Adipocyte (in vitro differentiated cells): ENCODE measurements around the gene OBSCN.

ENCODE experiments used
- DNase-seq: peaks from one replicate; pipeline ENCODE4 v3.0.0-alpha.2; 2015; ENCODE audit warnings: low read depth
- H3K27me3 ChIP-seq: replicated peaks from 2 replicates; pipeline ENCODE4 v1.7.0; 2013; ENCODE audit warnings: mild to moderate bottlenecking, low read length, moderate library complexity; ENCODE audit not compliant: control insufficient read depth, insufficient read depth
- H3K36me3 ChIP-seq: 2 replicates; pipeline ENCODE4 v1.7.0; 2013; ENCODE audit warnings: low read length, mild to moderate bottlenecking, moderate library complexity; ENCODE audit not compliant: control insufficient read depth, insufficient read depth, severe bottlenecking
- H3K4me1 ChIP-seq: 2 replicates; pipeline ENCODE4 v1.7.0; 2013; ENCODE audit warnings: mild to moderate bottlenecking, low read length, moderate library complexity; ENCODE audit not compliant: control insufficient read depth, insufficient read depth
- H3K4me3 ChIP-seq: 2 replicates; pipeline ENCODE4 v1.7.0; 2013; ENCODE audit warnings: mild to moderate bottlenecking, low read length, moderate library complexity
- H3K9ac ChIP-seq: 2 replicates; pipeline ENCODE4 v1.7.0; 2013; ENCODE audit warnings: mild to moderate bottlenecking, low read length, moderate library complexity
- H3K9me3 ChIP-seq: 2 replicates; pipeline ENCODE4 v1.7.0; 2013; ENCODE audit warnings: mild to moderate bottlenecking, low read length, moderate library complexity; ENCODE audit not compliant: control insufficient read depth

Gene OBSCN

DNA sequence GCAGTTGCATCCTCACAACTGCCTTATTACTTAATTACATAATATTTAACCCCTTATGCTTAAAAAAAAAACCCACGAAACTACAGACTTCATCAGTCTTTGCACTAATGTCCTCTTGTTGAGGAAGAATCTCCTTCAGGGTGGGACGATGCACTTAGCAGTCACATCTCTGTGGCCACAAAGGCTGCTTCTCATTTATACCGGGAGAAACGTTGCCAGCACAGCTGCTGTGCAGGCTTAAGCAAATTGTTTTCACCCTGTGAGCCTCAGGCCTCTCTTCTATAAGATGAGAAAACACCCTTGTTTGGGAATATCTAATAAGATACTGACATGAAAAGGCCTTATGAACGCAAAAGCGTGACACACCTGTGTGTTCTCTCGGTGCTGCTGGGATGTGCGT lies 2.9 kb upstream of the OBSCN start:
- Histone ChIP-seq H3K9me3 (peaks cover 3% of the 10 kb centered on the region), H3K4me3 (no peak overlapping the region), H3K27me3 (peaks cover 4% of the 10 kb centered on the region), H3K4me1 (no peaks in the 10 kb centered on the region), H3K9ac (no peak overlapping the region), H3K36me3 (no peaks in the 10 kb centered on the region)
- no peak for DNase-seq

DNA sequence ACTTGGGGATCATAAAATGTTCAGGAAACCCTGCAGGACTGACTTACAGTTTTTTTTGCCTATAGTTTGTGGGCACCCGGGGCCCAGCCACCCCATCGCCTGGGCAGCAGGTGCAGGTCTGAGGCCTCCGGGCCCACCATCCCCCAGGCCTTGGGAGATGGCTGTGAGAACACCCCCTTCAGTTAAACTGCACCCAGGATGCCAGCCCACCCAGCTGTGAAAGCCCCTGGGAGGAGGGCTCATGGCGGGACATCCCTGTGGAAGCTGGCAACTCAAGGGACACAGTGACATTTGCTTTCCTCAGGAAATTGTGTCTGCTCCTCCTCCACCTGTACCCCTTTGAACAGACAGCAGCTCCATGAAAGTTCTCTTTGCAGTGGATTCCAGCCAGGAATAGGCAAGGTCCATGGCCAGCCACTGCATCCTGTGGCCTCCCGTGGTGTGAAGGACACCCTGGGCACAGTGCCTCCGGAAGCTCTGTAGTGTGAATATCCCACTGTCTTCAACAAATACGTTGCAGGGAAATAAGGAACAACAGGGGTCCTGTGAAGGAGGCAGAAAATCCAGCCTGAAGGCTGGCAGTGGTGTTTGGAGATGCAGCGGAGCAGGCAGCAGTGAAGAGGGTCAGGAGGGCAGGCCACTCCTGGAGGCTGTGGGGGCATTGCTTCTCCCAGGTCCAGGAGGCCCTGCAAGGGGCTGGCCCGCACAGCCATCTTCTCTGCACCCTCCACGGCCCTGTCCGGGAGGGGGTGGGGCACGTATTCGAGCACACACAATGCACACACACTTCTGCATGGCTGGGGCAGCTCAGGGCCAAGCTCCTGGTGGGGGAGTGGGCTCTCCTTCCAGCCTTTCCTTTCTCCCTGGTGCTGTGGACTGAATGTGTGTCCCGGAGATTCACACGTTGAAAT lies 2.1 kb upstream of the OBSCN start:
- Histone ChIP-seq H3K36me3 (no peaks in the 10 kb centered on the region), H3K4me1 (no peaks in the 10 kb centered on the region), H3K9ac (no peak overlapping the region), H3K9me3 (no peaks in the 10 kb centered on the region), H3K4me3 (no peak overlapping the region), H3K27me3 (peaks cover 12% of the 10 kb centered on the region)
- no peak for DNase-seq

DNA sequence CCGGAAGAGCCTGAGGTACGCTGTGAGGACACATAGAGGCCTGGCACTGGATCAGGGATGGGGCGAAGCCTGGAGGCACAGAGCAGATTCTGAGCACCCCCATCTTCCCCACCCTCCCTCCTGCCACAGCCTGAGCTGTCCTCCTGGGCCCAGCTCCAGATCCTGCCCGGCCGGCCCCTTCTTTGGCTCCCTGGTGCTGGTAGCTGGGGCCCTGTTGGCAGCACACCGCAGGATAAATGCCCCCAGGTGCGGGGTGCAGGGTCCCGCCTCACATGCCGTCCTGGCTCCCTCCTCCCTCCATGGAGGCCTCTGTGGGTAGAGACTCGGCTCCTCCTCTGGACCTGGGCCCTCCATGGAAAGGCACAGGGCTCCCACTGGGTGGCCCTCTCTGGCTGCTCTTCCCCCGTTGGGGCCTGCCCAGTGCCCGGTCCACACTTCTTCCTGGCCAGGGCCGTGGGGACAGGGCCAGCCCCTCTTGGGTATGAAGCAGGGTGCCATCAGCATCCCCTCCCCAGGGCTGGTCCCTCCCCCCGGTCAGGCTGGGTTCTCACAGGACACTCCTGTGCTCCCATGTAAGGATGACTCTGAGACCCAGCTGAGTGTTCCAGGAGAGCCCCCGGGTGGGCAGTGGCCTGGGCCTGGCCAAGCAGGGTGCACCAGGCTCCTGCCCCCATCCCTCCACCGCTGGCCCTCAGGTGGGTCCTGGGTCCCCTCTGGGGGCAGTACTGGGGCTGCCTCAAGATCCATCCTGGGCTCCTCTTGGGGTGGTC lies 1.1 kb upstream of the OBSCN start:
- Histone ChIP-seq H3K4me1 (no peaks in the 10 kb centered on the region), H3K9me3 (no peaks in the 10 kb centered on the region), H3K27me3 (peaks cover 21% of the 10 kb centered on the region), H3K9ac (no peak overlapping the region), H3K4me3 (no peak overlapping the region), H3K36me3 (no peaks in the 10 kb centered on the region)
- DNase-seq, result no peak

DNA sequence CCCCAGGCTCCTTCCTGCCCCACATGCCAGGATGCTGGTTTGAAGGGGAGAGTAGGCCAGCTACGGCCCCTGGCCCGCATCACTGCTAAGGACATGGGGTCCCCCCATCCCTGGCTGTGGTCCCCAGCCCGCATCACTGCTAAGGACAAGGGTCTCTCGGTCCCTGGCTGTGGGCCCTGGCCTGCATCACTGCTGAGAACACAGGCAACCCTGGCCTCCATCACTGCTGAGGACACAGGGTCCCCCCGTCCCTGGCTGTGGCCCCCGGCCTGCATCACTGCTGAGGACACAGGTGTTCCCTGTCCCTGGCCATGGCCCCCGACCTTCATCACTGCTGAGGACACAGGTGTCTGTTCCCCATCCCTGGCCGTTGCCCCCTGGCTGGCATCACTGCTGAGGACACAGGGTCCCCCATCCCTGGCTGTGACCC lies 448 bp upstream of the OBSCN start:
- peaks cover 21% of the 10 kb centered on the region for H3K27me3 ChIP-seq
- DNase-seq, result no peak
- H3K36me3 ChIP-seq, result no peaks in the 10 kb centered on the region
- H3K4me1 ChIP-seq, result no peaks in the 10 kb centered on the region
- no peak overlapping the region for H3K9ac ChIP-seq
- H3K9me3 ChIP-seq, result no peaks in the 10 kb centered on the region
- no peak overlapping the region for H3K4me3 ChIP-seq

DNA sequence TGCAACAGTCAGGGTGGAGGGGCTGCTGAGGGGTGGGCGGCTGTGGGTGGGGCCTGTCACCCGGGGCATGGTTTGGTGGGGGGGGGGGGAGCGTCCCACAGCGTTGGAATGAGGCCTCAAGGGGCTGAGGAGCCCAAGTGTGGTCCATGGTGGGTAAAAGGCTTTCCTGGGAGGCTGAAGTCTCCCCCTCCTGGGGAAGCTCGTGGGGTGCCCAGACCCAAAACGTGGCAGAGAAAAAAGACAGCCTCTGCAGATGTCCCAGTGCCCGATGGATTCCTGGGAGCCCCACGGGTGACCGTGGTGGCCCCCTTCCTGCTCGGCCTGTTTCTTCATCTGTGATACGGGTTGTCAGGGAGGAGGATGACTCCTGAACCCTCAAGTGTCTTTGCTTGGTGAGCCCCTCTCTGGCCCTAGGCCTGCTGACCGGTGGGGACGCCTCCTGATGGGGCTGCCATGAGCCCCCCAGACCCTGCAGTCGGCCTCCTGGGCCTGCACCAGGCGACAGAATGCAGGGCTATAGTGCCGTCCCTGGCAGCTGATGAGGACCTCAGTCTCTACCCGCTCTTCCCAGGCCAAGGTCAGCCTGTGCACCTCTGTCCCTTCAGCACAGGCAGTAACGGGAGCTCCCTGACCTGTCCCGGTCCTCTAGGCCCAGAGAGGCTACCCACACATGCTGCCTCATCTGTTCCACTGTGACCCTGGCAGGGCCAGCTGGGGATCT lies 1.1 kb downstream of the OBSCN start:
- H3K4me3 ChIP-seq, result no peak overlapping the region
- no peak for DNase-seq
- no peaks in the 10 kb centered on the region for H3K4me1 ChIP-seq
- no peaks in the 10 kb centered on the region for H3K36me3 ChIP-seq
- no peak overlapping the region for H3K9ac ChIP-seq
- H3K27me3 ChIP-seq, result peaks cover 21% of the 10 kb centered on the region
- no peaks in the 10 kb centered on the region for H3K9me3 ChIP-seq

DNA sequence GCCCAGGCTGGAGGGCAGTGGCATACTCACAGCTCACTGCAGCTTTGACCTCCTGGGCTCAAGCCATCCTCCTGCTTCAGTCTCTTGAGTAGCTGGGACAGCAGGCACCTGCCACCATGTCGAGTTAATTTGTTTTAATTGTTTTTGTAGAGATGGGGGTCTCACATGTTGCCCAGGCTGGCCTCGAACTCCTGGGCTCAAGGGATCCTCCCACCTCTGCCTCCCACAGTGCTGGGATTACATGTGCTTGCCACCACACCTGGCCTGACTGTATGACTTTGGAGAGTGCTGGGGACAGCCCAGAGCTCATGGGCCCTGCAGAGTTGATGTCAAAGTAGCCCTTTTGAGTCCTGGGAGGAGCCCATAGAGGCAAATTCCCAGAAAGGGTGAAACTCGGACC lies 1.8 kb downstream of the OBSCN start:
- Histone ChIP-seq H3K9me3 (no peaks in the 10 kb centered on the region), H3K36me3 (no peaks in the 10 kb centered on the region), H3K9ac (no peak overlapping the region), H3K4me1 (no peaks in the 10 kb centered on the region), H3K27me3 (peaks cover 28% of the 10 kb centered on the region), H3K4me3 (no peak overlapping the region)
- no peak for DNase-seq

DNA sequence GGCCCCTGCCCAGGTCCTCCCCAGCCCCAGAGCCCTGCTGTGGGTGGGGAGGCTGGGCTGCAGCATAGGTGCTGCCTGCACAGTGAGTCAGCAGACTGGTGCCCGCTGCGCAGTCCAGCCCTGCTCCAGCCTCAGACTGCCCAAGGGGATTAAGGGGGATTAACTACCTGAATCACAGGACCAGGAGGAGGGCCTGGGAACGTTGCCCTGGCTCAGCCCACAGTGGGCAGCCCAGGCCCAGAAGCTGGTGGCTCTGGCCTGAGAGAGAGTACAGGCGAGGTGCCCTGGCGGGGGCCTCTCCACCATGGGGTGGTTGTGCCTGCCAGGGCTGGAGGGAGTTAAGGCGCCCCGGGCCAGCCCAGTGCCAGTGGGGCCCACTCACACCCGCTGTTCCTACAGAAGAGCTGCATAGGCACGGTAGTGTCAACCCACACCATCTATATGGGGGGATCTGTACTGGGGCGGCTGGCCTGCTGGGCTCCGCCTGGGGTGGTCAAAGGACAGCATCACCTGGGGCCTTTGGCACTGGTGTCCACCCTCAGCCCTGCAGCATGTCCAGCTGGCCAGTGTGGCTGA lies 2.3 kb downstream of the OBSCN start:
- Histone ChIP-seq H3K9me3 (no peaks in the 10 kb centered on the region), H3K4me3 (no peak overlapping the region), H3K9ac (no peak overlapping the region), H3K36me3 (no peaks in the 10 kb centered on the region), H3K4me1 (no peaks in the 10 kb centered on the region), H3K27me3 (peaks cover 29% of the 10 kb centered on the region)
- DNase-seq, result peak; percentile 58

DNA sequence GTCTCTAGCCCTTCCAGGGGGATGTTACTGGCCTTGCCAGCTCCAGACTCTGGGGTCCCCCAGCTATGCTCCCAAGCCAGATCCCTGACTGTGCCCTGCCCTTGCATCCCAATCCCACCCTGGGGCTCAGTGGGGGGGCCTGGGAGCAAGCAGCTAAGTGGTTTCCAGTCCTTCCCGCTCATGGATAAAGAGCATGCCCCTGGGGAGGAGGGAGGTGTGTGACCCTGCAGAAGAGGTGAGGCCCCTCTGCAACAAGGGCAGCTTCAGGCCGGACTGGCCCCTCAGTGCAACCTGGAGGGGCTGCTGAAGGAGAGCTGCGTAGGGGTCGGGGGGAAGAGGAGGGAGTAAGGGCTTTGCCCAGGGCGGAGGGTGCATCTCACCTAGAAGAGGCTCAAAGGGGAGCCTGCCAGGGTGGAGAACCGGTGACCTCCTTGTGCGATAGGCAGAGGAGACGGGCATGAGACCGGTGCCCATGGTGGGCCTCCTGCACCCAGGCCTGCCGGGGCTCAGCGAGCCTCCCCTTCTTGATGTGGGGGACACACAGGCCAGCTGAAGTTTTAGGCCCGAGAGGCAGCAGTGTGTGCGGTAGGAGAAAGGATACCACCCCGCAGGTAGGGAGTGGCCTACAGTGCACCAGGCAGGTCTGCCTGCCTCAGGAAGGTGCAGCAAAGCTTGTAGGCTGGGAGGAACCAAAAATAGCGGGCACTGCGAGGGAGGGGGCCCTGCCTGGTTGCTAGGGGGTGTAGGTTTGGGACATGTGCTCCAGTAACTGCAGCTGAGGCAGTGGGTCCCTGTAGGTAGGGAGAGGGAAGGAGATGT lies 3.1 kb downstream of the OBSCN start:
- DNase-seq, result no peak

DNA sequence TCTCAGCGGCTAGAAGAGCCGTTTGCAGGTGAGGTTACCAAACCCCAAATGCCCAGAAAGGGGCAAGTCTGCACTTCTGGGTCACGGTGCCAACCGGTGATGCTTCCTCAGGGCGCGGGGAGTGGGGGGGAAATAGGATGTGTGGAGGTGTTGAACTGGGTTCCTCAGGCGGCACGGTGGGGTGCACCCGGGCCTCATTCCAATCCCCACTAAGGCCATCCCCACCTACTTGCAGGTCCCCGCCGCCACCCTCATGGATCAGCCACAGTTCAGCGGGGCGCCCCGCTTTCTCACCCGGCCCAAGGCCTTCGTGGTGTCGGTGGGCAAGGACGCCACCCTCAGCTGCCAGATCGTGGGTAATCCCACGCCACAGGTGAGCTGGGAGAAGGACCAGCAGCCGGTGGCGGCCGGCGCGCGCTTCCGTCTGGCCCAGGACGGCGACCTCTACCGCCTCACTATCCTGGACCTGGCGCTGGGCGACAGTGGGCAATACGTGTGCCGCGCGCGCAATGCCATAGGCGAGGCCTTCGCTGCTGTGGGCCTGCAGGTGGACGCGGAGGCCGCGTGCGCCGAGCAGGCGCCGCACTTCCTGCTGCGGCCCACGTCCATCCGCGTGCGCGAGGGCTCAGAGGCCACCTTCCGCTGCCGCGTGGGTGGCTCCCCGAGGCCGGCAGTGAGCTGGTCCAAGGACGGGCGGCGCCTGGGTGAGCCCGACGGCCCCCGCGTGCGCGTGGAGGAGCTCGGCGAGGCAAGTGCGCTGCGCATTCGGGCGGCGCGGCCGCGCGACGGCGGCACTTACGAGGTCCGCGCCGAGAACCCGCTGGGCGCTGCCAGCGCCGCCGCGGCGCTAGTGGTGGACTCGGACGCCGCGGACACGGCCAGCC lies 3.9 kb downstream of the OBSCN start:
- Histone ChIP-seq H3K4me3 (no peak overlapping the region), H3K4me1 (no peaks in the 10 kb centered on the region), H3K36me3 (no peaks in the 10 kb centered on the region), H3K9me3 (no peaks in the 10 kb centered on the region), H3K9ac (no peak overlapping the region), H3K27me3 (peaks cover 29% of the 10 kb centered on the region)
- no peak for DNase-seq

More for the DNA sequence above, 3.1 kb downstream of the OBSCN start:
- Histone ChIP-seq H3K9me3 (no peaks in the 10 kb centered on the region), H3K9ac (no peak overlapping the region), H3K27me3 (peaks cover 29% of the 10 kb centered on the region), H3K36me3 (no peaks in the 10 kb centered on the region), H3K4me1 (no peaks in the 10 kb centered on the region), H3K4me3 (no peak overlapping the region)
